Tibial nerve (tissue), 4 donors: ENCODE data around the gene TRA2A.

Experiments used
- CTCF ChIP-seq, 5 experiments: fragments of 200-600 bp in 3 of 5; fragments of 450-650 bp in 2 of 5; sonication (generic) in 3 of 5; IDR thresholded peaks; one replicate each; pipeline ENCODE4 v1.5.1; 2016 to 2019; ENCODE audit warnings: antibody characterized with exemption in 5 of 5, mild to moderate bottlenecking in 3 of 5, moderate library complexity in 2 of 5
- EP300 ChIP-seq, 2 donors: sonication (generic); formaldehyde crosslinking; IDR thresholded peaks; one replicate each; pipeline ENCODE4 v1.6.1; 2017; ENCODE audit warnings: antibody characterized with exemption in 2 of 2, mild to moderate bottlenecking in 1 of 2
- POLR2A ChIP-seq, 2 donors: fragments of 450-650 bp; IDR thresholded peaks; one replicate each; pipeline ENCODE4 v1.6.1; 2017; ENCODE audit warnings: antibody characterized with exemption in 2 of 2, mild to moderate bottlenecking in 2 of 2, moderate library complexity in 2 of 2

- TF ChIP-seq EP300 (IDR thresholded peaks at IDR 0.05) (no peak), CTCF (IDR thresholded peaks at IDR 0.05) (no peak), POLR2A (IDR thresholded peaks at IDR 0.05) (no peak)
These were observed 76.8 kb downstream of the TRA2A start for GRCh38 chr7:23454881-23455526.
